Mononuclear cell (primary cell): ENCODE results near the gene XRCC5. TPM values are rescaled to one million over a fixed set of nuclear protein-coding genes. Genes with fewer than 3 reads are reported as not detected.
A peak's percentile ranks its signal among the peaks of the same experiment; 100 is the strongest.

Source experiments
- H3K27me3 ChIP-seq: 2 replicates; pipeline ENCODE4 v1.6.0; 2011; ENCODE audit warnings: low read length, control low read depth; ENCODE audit not compliant: insufficient read depth
- H3K4me1 ChIP-seq: 2 replicates; pipeline ENCODE4 v1.5.1; 2011; ENCODE audit warnings: mild to moderate bottlenecking, low read length, control low read depth; ENCODE audit not compliant: insufficient read depth
- H3K4me3 ChIP-seq: 2 replicates; pipeline ENCODE4 v1.5.1; 2011; ENCODE audit warnings: mild to moderate bottlenecking, low read length, moderate library complexity
- H3K9me3 ChIP-seq: 2 replicates; pipeline ENCODE4 v1.5.1; 2011; ENCODE audit warnings: low read depth, mild to moderate bottlenecking, control low read depth, low read length
- total RNA-seq: library from RNA; depleted of rRNA; stranded (reverse); fragments of >200 nt; gene quantifications from one replicate; pipeline ENCODE4 v1.2.3, GENCODE V29; 2012

The XRCC5 gene
- total RNA-seq, 1 donor = 132 TPM

DNA sequence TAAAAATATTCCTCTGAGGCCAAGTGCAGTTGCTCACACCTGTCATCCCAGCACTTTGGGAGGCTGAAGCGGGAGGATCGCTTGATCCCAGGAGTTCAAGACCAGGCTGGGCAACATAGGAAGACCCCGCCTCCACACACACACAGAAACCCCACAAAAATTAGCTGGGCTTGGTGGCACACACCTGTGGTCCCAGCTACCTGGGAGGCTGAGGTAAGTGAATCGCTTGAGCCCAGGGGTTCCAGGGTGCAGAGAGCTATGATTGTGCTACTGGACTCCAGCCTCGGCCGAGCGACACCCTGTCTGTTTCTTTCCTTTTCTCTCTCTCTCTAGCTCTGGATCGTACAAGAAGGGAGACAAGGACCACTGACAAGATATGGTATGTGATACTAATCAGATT is 1.8 kb upstream of the XRCC5 start:
- Histone ChIP-seq H3K27me3 (no peaks in the 10 kb centered on the region), H3K4me3 (no peak overlapping the region), H3K9me3 (no peaks in the 10 kb centered on the region), H3K4me1 (peaks cover 27% of the 10 kb centered on the region)

GRCh38 chr2:216107760-216108159 is 1.4 kb upstream of the XRCC5 start:
- H3K4me1 ChIP-seq = peaks cover 30% of the 10 kb centered on the region
- no peak overlapping the region for H3K4me3 ChIP-seq
- H3K27me3 ChIP-seq = no peaks in the 10 kb centered on the region
- no peaks in the 10 kb centered on the region for H3K9me3 ChIP-seq

DNA sequence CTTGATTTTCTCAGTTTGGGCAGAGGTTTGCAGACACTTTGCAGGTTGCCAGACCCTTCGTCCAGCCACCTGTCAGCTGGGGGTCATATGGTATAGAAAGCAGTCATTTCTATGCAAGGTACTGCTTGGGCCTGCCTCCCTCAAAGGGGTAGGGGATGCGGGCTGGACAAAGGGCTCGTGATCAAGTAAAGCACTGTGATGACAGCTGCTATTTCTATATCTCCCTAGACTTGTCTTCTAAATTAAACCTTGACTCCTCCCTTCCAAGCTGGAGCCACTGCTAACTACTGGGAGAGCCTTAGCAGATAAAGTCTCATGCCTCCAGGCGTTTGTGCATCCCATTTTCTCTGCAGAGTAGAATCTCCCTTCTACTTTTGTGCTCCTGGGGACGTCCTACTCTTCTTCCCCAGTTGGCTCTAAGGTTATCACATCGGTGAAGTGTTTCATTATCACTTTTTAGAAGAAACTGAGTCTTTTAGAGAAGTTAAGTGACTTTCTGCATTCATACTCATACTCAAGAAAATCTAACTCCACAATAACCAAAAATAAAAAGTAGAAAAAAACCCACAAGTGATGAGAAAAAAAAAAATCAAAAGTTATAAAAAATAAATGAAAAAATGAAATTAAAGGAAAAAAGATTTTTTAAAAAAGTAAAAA is 710 bp upstream of the XRCC5 start:
- Histone ChIP-seq H3K4me3 (peak overlapping the region; percentile 96), H3K27me3 (no peaks in the 10 kb centered on the region), H3K4me1 (peaks cover 37% of the 10 kb centered on the region), H3K9me3 (no peaks in the 10 kb centered on the region)

- Histone ChIP-seq H3K4me3 (peak overlapping the region; percentile 96), H3K9me3 (no peaks in the 10 kb centered on the region), H3K27me3 (no peaks in the 10 kb centered on the region), H3K4me1 (peaks cover 47% of the 10 kb centered on the region)
Measured at GRCh38 chr2:216109962-216110614, 940 bp downstream of the XRCC5 start.

- H3K9me3 ChIP-seq = no peaks in the 10 kb centered on the region
- H3K4me3 ChIP-seq = no peak overlapping the region
- no peaks in the 10 kb centered on the region for H3K27me3 ChIP-seq
- H3K4me1 ChIP-seq = peaks cover 51% of the 10 kb centered on the region
Measured at GRCh38 chr2:216110620-216111019, 1.5 kb downstream of the XRCC5 start.

DNA sequence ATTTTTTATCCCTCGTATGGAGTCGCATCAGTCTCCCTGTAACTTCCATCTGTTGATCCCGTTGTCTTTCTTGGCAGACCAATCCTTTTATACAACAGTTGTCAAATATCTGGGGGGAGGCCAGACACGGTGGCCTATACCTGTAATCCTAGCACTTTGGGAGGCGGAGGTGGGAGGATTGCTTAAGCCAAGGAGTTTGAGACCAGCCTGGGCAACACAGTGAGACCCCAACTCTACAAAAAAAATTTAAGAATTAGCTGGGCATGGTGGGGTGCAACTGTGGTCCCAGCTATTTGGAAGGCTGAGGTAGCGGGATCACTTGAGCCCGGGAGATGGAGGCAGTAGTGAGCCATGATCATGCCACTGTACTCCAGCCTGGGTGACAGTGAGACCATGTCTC is 2.0 kb downstream of the XRCC5 start:
- Histone ChIP-seq H3K27me3 (no peaks in the 10 kb centered on the region), H3K4me1 (peaks cover 51% of the 10 kb centered on the region)

GRCh38 chr2:216112926-216113325 is 3.8 kb downstream of the XRCC5 start:
- H3K4me1 ChIP-seq = peaks cover 61% of the 10 kb centered on the region
- H3K27me3 ChIP-seq = no peaks in the 10 kb centered on the region
- H3K4me3 ChIP-seq = no peak overlapping the region
- H3K9me3 ChIP-seq = no peaks in the 10 kb centered on the region

More for the DNA sequence above, 2.0 kb downstream of the XRCC5 start:
- no peaks in the 10 kb centered on the region for H3K9me3 ChIP-seq
- no peak overlapping the region for H3K4me3 ChIP-seq

GRCh38 chr2:216113572-216113971 is 4.4 kb downstream of the XRCC5 start:
- H3K4me1 ChIP-seq = peaks cover 60% of the 10 kb centered on the region
- H3K9me3 ChIP-seq = no peaks in the 10 kb centered on the region
- no peaks in the 10 kb centered on the region for H3K27me3 ChIP-seq
- no peak overlapping the region for H3K4me3 ChIP-seq

DNA sequence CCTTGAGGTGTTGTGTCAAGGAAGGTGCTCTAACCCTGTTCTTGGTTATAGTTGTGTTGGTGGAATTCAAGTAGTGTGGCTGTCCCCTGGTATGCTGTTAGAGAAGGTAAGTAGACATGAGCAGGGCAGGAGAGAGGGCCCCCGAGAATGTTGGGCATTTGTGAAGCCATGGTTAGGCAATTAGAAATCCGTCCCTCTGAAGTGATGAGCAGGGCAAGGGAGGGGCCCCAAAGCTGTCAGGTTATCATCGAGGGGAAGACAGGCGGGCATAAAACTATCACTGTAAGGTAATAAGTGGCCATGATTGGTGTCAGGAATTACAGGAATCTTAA is 5.2 kb downstream of the XRCC5 start:
- no peaks in the 10 kb centered on the region for H3K9me3 ChIP-seq
- no peak overlapping the region for H3K4me3 ChIP-seq
- H3K27me3 ChIP-seq = no peaks in the 10 kb centered on the region
- H3K4me1 ChIP-seq = peaks cover 59% of the 10 kb centered on the region

DNA sequence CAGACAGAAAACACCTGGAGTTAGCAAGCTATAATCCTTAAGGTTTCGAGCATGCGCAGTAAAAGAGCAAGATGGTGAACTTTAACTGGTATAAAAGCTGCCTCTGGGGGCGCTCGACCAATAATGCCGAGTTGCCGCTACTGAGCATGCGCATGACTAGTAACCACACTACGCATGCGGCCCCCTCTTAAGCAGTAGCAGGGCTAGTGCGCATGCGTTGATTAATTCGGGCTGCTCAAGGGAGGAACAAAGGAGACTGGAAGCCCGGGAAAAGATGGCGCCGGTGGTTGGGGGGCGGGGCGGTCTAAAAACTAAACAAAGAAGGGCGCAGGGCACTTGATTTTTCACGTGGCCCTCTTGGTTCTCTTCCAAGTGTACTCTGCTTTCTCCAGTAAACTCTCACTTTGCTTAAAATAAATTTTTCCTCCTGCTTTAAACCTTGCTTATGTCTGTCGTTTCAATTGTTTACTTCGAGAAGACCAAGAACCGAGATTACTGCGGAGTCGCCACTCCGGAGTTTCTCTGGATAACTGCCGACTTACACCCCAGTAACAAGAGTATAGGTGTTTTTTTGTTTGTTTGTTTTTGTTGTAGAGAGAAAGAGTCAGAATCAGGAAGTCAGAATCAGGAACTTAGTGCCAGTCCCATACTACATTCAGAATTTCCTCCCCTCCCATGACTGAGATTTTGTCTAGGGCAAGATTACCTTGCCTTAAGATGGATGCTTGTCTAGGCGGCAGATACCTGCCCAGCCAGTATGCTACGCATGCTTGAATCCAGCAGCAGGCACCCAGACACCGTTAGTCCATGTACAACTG is 5.8 kb downstream of the XRCC5 start:
- Histone ChIP-seq H3K4me3 (peak overlapping the region; percentile 44), H3K27me3 (no peaks in the 10 kb centered on the region), H3K4me1 (peaks cover 56% of the 10 kb centered on the region), H3K9me3 (no peaks in the 10 kb centered on the region)

GRCh38 chr2:216116418-216116817 is 7.3 kb downstream of the XRCC5 start:
- H3K4me1 ChIP-seq = peaks cover 43% of the 10 kb centered on the region
- H3K4me3 ChIP-seq = no peak overlapping the region
- H3K27me3 ChIP-seq = no peaks in the 10 kb centered on the region
- no peaks in the 10 kb centered on the region for H3K9me3 ChIP-seq

GRCh38 chr2:216117561-216118340 is 8.6 kb downstream of the XRCC5 start:
- Histone ChIP-seq H3K27me3 (no peaks in the 10 kb centered on the region), H3K4me1 (peaks cover 34% of the 10 kb centered on the region), H3K9me3 (no peaks in the 10 kb centered on the region), H3K4me3 (no peak overlapping the region)

DNA sequence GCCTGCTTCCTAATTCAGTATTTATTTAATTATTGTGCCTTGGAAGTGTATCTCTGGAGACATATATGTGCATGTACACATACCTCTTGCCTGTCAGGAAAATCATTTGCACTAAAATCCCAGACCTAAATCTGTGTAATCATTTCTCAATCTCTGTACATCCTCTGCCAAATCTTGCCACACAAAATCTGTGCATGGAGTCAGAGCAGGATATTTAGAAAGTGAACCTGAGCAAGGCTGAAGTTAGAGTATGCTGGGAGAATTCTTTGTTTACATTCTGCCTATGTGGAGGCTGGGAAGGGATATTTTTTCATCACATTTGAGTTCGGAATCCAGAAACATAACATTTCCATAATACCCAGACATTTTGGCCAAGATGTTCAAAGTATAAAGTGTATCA is 9.3 kb downstream of the XRCC5 start:
- no peaks in the 10 kb centered on the region for H3K9me3 ChIP-seq
- peaks cover 27% of the 10 kb centered on the region for H3K4me1 ChIP-seq
- no peak overlapping the region for H3K4me3 ChIP-seq
- no peaks in the 10 kb centered on the region for H3K27me3 ChIP-seq

- H3K27me3 ChIP-seq = no peaks in the 10 kb centered on the region
- peaks cover 23% of the 10 kb centered on the region for H3K4me1 ChIP-seq
- H3K9me3 ChIP-seq = no peaks in the 10 kb centered on the region
- H3K4me3 ChIP-seq = no peak overlapping the region
Measured at GRCh38 chr2:216119146-216119545, 10.0 kb downstream of the XRCC5 start.

- no peaks in the 10 kb centered on the region for H3K9me3 ChIP-seq
- peaks cover 18% of the 10 kb centered on the region for H3K4me1 ChIP-seq
- no peak overlapping the region for H3K4me3 ChIP-seq
- no peaks in the 10 kb centered on the region for H3K27me3 ChIP-seq
Measured at GRCh38 chr2:216119986-216120385, 10.8 kb downstream of the XRCC5 start.
